ENCODE results near the gene PMPCA. TPM values are rescaled to one million over a fixed set of nuclear protein-coding genes. Genes with fewer than 3 reads are reported as not detected.

PMPCA gene
- total RNA-seq, 2 experiments from 2014 or later: 53.3 to 76.1 TPM

- H3K79me2 ChIP-seq (ENCODE audit: insufficient read depth, low read depth, low read length): peaks cover 25% of the 10 kb centered on the region; the same call in 1 of the 2 replicates
- no TSS peak for BruUV-seq (replicated peaks)
- no peaks in the 10 kb centered on the region for H3K9me3 ChIP-seq (ENCODE audit: low read length)
- ChIA-PET CTCF (ENCODE audit: unreplicated experiment) (no interaction called here), POLR2A (no interaction called here)
- H3K4me3 ChIP-seq (ENCODE audit: low read depth, low read length, poor library complexity, severe bottlenecking): peak overlapping the region; percentile 87
- H2AFZ ChIP-seq (ENCODE audit: low read length): peak overlapping the region; percentile 15; the same call in 1 of the 2 replicates
- peak overlapping the region; percentile 91 for H3K4me2 ChIP-seq (ENCODE audit: low read length)
- H4K20me1 ChIP-seq (ENCODE audit: insufficient read depth, low read length): peaks cover 8% of the 10 kb centered on the region
- peak; percentile 61 for DNase-seq (ENCODE audit: low spot score)
- TF ChIP-seq EZH2phosphoT487 (IDR thresholded peaks at IDR 0.05; ENCODE audit: borderline replicate concordance, low read depth, low read length) (no peak), CTCF (conservative IDR thresholded peaks at IDR 0.05; ENCODE audit: low read length) (no peak)
- peaks cover 23% of the 10 kb centered on the region for H3K4me1 ChIP-seq (ENCODE audit: insufficient read depth, low read length, poor library complexity, severe bottlenecking)
- no peaks in the 10 kb centered on the region for H3K9me2 ChIP-seq (ENCODE audit: insufficient read depth, low read length)
- H3K27ac ChIP-seq (ENCODE audit: low read depth, low read length, poor library complexity, severe bottlenecking): peak overlapping the region; percentile 49
- H3K36me3 ChIP-seq (ENCODE audit: insufficient read depth, low read length): peaks cover 41% of the 10 kb centered on the region; the same call in 1 of the 2 replicates
- intact Hi-C loops (cut with micrococcal nuclease; ENCODE audit: unreplicated experiment): loop anchor here (1.0 to 2.0 kb wide), 2 partner anchors 39 to 44 kb away; partner anchors contain the start of genes SEC16A and SNAPC4
Observed at GRCh38 chr9:136438548-136439480, 28.4 kb downstream of the PMPCA start.

GRCh38 chr9:136439481-136440408, 29.3 kb downstream of the PMPCA start, which contains the start of gene INPP5E:
Gene INPP5E (minus strand): TSS chr9:136439845. CDS start chr9:136439419, 426 bp downstream.
- intact Hi-C loops (cut with micrococcal nuclease; ENCODE audit: unreplicated experiment): loop anchor here (1.0 to 2.0 kb wide), 2 partner anchors 39 to 43 kb away; partner anchors contain the start of genes SEC16A and SNAPC4
- no TSS peak for BruUV-seq (replicated peaks)
- peaks cover 8% of the 10 kb centered on the region for H4K20me1 ChIP-seq (ENCODE audit: insufficient read depth, low read length)
- ChIA-PET CTCF (ENCODE audit: unreplicated experiment) (interaction anchor here (0.5 kb wide), 1 partner anchor 168 kb away, joined by 6 read pairs; no protein-coding TSS in a partner anchor), POLR2A (no interaction called here)
- H3K4me1 ChIP-seq (ENCODE audit: insufficient read depth, low read length, poor library complexity, severe bottlenecking): peaks cover 23% of the 10 kb centered on the region
- H3K4me3 ChIP-seq (ENCODE audit: low read depth, low read length, poor library complexity, severe bottlenecking): peak within 1 kb of the TSS; percentile 87
- peak within 1 kb of the TSS; percentile 49 for H3K27ac ChIP-seq (ENCODE audit: low read depth, low read length, poor library complexity, severe bottlenecking)
- peak; percentile 83 for DNase-seq (ENCODE audit: low spot score)
- peaks cover 25% of the 10 kb centered on the region; the same call in 1 of the 2 replicates for H3K79me2 ChIP-seq (ENCODE audit: insufficient read depth, low read depth, low read length)
- H3K9me2 ChIP-seq (ENCODE audit: insufficient read depth, low read length): no peaks in the 10 kb centered on the region
- no peaks in the 10 kb centered on the region for H3K9me3 ChIP-seq (ENCODE audit: low read length)
- H2AFZ ChIP-seq (ENCODE audit: low read length): peak within 1 kb of the TSS; percentile 15; the same call in 1 of the 2 replicates
- peaks cover 50% of the 10 kb centered on the region; the same call in 1 of the 2 replicates for H3K36me3 ChIP-seq (ENCODE audit: insufficient read depth, low read length)
- H3K4me2 ChIP-seq (ENCODE audit: low read length): peak within 1 kb of the TSS; percentile 91
- TF ChIP-seq EZH2phosphoT487 (IDR thresholded peaks at IDR 0.05; ENCODE audit: borderline replicate concordance, low read depth, low read length): no peak
- TF ChIP-seq CTCF (conservative IDR thresholded peaks at IDR 0.05; ENCODE audit: low read length): peak; percentile 65
